ELR (cell line): ENCODE measurements around the gene KNCN.

Source experiments
- DNase-seq: peaks from one replicate; pipeline ENCODE4 v3.0.0-alpha.2; 2015; ENCODE audit warnings: low read depth

Gene KNCN

GRCh38 chr1:46497665-46498064 is 53.8 kb downstream of the KNCN start:
- no peak for DNase-seq

GRCh38 chr1:46497020-46497419 is 54.4 kb downstream of the KNCN start:
- DNase-seq: no peak

GRCh38 chr1:46496505-46496904 is 54.9 kb downstream of the KNCN start:
- no peak for DNase-seq

- no peak for DNase-seq
Observed at GRCh38 chr1:46495778-46496177, 55.7 kb downstream of the KNCN start.
